Activated CD8-positive, alpha-beta memory T cell treated with anti-CD3 and anti-CD28 coated beads for 36 hours (primary cell): ENCODE results near the gene TNNC1. TPM values are rescaled to one million over a fixed set of nuclear protein-coding genes. Genes with fewer than 3 reads are reported as not detected.

ENCODE experiments used
- CTCF ChIA-PET: fragments of 350-600 bp; sonication (Branson Sonifier 250); formaldehyde crosslinking; loops from one replicate; lab custom pipeline; 2021; ENCODE audit warnings: antibody characterized with exemption; lab: Charles Lee
- POLR2A ChIA-PET: fragments of 350-600 bp; sonication (Branson Sonifier 250); formaldehyde crosslinking; loops from one replicate; lab custom pipeline; 2021; ENCODE audit warnings: antibody characterized with exemption; lab: Charles Lee
- total RNA-seq, 2 experiments: library from RNA; stranded (reverse); gene quantifications; one replicate each; pipeline ENCODE4 v1.2.3, GENCODE V29; 2021

TNNC1 gene
- total RNA-seq, 2 experiments from 2014 or later: 1.3 to 2.1 TPM

DNA sequence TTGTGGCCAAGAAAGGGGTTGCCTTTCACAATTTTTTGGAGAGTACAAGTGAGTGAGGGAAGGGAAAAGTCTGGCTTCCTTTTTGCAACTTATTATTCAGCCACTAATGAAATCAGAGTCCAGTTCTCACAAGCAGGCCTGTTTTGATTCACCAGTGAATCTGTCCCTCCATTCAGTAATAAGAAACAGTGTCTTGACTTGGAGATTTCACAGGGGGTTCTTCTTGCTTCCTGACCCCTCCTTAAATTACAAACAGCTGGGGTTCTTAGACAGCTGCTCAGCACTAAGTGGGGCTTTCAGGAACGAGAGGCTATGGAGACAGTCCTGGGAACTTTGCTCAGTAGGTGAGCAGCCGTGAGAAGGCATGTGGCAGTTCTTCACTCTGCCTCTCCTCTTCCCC is 33.5 kb downstream of the TNNC1 start:
- ChIA-PET POLR2A (no interaction called here), CTCF (interaction anchor here (1.6 kb wide), 1 partner anchor 14 kb away, joined by 3 read pairs; no protein-coding TSS in a partner anchor)

DNA sequence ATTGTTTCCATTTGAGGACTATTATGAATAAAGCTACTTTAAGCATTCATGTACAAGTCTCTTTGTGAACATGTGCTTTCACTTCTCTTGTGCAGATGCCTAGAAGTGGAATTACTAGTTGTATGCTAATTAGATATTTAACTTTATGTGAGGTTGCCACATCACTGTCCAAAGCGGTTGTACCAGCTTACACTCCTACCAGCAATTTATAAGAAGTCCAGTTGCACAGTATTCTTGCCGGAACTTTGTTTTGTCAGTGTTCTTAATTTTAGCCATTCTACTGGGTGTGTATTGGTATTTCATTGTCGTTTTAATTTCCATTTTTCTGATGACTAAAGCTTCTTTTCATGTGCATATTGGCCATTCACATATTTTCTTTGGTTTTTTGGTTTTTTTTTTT is 38.0 kb downstream of the TNNC1 start:
- CTCF ChIA-PET: interaction anchor here (1.5 to 3.9 kb wide), 2 partner anchors 13 to 31 kb away, joined by 12 to 16 read pairs; no protein-coding TSS in a partner anchor
- POLR2A ChIA-PET: no interaction called here

DNA sequence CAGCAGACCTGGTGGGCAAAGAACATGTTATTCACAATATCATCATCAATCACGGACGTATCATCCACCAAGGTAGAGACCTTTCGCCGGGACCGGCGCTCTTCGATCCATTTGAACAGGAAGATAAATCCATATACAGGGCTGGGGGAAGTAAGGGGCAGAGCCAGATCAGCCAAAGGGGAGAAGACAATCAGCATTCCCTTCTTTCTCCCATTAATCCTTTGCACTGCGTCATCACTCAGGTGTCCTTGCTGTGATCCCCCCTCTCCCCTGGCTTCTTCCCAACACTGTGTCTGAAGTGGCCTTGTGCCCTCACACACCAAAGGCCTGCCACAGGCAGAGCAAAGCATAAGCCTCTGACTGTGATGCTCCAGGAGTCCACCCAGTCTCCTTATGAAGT is 45.4 kb downstream of the TNNC1 start:
- ChIA-PET CTCF (interaction anchor here (1.2 kb wide), 1 partner anchor 38 kb away, joined by 6 read pairs; no protein-coding TSS in a partner anchor), POLR2A (no interaction called here)

DNA sequence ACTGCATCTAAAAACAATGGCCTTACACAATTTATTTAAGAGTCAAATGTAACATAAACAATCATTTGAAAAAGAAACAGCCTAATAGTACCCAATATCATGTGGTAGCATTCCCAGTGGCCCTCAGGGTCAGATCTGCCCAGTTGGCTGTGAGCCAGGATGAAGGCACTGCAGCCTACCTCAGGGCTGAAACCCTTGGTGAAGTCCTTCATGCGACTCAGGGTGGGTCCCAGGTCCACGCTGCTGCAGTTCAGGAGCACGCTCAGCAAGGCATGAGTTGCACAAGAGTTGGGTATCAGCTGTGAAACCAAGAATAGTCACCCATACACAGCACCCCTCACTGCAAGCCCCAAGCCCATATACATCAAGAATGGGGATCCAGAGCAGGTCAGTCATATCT is 46.1 kb downstream of the TNNC1 start:
- CTCF ChIA-PET: interaction anchor here (1.2 kb wide), 1 partner anchor 38 kb away, joined by 6 read pairs; no protein-coding TSS in a partner anchor
- POLR2A ChIA-PET: no interaction called here

DNA sequence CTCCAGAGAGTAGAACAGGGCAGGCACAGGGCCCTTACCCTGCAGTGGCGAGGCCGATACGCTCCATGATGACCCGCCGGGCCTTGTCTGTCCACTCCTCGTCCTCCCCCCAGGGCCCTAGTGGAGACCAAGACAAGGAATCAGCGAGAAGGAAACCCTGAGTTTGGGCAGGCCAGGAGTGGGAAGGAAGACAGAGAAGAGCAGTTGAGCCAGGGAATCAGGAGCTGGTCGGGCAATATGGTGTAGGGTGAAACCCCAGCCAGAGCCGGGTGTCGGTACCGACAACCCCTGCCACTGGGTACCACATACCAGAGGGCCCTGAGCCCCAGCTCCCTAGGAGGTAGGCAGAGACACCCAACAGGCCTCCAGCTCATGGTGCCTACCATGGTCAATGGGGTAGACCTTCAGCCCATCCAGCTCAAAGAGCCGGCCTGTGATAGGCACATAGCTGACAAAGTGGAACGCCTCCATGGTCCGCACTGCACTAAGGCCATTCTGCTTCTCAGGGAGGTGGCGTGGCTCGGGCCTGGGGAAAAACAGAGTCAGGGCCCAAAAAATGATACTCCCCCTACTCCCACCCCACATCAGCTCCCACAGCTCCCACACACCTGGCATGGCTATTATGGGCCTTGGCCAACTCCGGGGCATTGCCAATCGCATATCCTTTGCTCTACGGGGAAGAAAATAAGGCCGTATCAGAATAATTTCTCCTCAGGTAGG is 46.9 kb downstream of the TNNC1 start:
- ChIA-PET CTCF (interaction anchor here (1.2 kb wide), 1 partner anchor 39 kb away, joined by 6 read pairs; no protein-coding TSS in a partner anchor), POLR2A (no interaction called here)

DNA sequence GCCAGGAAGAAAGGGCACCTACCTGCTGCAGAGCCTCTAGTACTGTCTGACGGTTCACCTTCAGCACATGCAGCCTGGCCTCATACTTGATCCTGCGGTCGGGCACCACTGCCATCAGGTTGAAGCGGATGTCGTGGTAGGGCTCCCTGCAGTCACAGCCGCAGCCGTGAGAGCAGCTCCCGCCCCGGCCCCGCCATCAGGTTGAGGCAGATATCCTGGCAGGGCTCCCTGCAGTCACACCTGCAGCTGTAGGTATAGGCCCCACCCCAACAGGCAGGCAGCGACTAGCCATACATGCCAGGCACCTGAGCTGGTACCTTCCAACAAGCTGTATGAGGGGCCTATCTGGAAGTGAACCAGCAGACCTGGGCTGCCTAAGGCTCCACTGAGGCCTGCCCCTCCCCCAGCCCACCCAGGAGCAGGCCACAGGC is 47.6 kb downstream of the TNNC1 start:
- ChIA-PET CTCF (no interaction called here), POLR2A (no interaction called here)

DNA sequence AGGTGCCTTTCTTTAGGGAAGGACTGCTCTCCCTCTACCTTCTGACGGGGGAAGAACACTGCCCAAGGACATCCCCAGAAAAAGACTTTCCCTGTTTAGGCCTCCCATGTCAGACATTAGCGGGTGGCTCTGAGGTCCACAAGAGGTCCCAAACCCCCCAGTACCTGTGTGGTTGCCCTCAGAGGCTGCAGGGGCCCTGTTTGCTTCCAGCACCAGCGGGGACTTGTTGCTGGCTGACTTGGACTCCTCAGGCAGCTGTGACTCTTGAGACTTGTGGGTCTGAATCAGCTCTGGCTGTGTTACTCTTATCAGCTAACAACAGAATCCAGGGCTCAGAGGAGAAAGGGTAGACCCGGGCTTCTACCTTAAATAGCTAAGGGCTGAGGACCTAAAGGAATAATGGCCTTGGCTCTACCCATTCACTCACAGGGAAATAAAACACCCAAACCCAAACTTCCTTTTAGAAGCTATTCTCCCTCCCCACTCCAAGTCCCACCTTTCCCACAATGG is 48.2 kb downstream of the TNNC1 start:
- POLR2A ChIA-PET: interaction anchor here (0.5 kb wide), 1 partner anchor 54 kb away, joined by 5 read pairs; no protein-coding TSS in a partner anchor
- CTCF ChIA-PET: interaction anchor here (1.2 kb wide), 2 partner anchors 66 to 185 kb away, joined by 3 read pairs; no protein-coding TSS in a partner anchor

DNA sequence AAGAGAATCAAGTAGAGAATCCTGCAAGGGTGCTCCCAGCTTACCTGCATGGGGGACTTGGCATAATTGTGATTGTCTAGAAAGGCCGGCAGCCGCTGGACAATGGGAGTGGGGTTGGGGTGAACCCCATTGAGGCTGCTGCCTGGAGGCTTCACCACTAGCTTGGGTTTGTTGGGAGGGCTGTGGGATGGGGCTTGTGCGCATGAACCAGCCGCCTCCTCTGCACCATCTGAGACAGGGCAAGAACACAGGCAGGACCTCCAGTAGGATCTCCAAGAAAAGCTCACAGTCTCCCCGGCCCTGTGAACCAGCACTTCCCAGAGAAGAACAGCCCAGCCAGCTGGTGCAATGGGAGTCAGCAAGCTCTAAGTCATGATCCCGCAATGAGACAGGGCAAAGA is 48.8 kb downstream of the TNNC1 start:
- ChIA-PET CTCF (interaction anchor here (1.2 kb wide), 2 partner anchors 66 to 185 kb away, joined by 3 read pairs; no protein-coding TSS in a partner anchor), POLR2A (no interaction called here)

DNA sequence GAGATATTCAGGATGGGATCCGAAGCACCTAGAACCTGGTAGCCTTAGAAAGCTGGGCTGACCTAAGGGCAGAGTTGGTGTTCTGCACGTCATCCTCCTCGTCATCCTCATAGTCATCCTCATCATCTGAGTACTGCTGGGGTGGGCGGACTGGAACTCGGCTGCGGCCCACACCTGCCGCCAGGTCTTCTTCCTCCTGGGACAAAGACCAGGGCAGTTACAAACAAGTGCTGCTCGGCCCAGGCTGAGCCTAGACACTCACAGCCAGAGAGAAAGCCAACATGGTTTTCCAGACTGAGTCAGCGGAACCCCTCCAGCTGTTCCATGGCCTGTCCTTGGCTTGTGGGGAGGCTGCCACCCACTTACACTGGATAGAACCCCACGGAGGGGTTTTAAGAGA is 49.5 kb downstream of the TNNC1 start:
- CTCF ChIA-PET: no interaction called here
- POLR2A ChIA-PET: no interaction called here

DNA sequence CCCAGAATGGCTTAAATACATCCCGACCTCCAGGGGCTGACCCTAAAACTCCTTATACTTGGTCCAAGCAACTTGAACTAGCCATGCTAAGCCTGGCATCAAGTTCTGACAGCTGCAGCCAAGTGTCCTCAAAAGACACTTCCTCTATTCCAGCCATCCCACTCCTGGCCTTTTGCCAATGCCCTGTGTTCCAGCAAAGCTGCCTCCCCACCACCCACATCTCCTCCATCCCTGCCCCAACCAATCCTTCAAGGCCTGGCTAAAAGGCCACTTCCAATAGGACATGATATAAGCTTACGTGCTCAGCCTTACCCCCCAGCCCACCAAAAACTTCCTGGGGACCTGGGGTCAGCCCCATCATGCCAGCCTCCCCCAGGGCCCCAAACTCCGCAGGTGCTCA is 49.9 kb downstream of the TNNC1 start:
- POLR2A ChIA-PET: no interaction called here

DNA sequence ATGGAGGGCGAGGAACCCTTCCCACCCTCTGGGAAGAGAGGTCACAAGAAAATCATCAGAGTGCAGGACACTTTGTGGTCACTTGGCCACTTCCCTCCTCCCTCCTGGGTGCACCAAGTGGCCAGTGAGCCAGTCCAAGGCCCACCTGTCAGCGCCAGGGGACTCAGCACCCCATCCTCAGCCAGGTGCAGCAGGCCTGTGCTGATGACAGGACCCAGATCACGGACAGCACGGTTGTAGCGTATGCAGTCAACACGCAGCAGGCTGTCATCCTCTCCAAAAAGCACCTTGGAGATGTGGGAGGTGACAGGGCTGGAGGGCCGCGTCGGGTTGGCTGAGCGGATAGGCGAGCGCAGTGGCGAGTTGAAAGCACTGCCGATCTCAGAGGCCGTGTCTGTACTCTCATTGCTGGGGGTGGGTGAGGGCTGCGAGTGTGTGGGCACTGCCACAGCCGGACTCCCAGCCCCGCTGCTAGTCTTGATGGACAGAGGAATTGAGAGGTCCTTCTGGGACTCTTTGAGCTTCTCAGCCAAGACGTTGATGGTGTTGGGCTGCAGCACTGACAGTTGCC is 50.5 kb downstream of the TNNC1 start:
- ChIA-PET CTCF (interaction anchor here (0.6 kb wide), 1 partner anchor 43 kb away, joined by 3 read pairs; no protein-coding TSS in a partner anchor), POLR2A (no interaction called here)

More for the DNA sequence above, 49.9 kb downstream of the TNNC1 start:
- CTCF ChIA-PET: no interaction called here

DNA sequence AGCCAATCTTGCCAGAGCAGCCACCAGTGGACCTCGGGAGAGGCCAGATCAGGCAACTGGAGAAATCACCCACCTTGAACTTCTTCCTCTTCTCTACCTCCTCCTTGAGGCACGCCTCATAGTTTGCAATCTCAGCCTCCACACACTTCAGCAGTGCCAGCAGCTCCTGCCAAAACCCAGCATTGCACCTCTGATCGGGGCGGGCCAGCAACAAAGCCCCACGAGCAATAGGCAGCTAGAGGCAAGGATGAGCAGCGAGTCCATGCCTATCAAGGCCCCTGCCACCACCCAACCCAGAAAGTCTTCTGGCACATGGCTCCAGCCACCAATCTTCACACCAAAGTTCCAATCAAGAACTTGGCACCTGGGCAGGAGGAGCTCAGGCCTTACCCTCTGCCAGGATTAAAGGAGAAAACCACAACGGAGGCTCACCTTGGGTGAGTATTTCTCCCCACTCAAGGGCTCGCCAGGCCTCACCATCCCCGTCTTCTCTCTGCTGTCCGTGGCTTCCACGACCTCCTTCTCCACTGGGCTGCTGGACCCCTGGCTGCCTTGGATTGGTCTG is 51.1 kb downstream of the TNNC1 start:
- POLR2A ChIA-PET: no interaction called here
- CTCF ChIA-PET: interaction anchor here (0.6 kb wide), 1 partner anchor 43 kb away, joined by 3 read pairs; no protein-coding TSS in a partner anchor

DNA sequence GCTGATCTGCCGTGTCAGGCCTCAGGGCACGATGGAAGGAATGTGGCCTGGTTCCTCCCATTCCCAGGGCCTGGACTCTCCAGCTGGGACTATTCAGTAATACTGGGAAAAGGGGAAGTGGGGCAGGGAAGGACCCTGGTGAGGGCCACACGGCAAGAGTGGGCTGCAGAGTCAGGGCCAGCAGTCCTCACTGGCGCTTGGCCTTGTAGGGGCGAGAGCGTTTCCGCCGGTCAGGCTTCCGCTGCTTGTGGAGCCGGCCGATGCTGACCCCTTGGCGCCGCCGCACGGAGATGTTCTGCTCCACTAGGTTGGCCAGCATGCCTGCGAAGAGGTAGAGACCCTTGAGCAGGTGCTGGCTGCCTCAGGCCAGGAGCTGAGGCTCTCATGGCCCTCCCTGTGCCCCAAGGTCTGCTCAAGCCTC is 51.7 kb downstream of the TNNC1 start:
- CTCF ChIA-PET: no interaction called here
- POLR2A ChIA-PET: no interaction called here

DNA sequence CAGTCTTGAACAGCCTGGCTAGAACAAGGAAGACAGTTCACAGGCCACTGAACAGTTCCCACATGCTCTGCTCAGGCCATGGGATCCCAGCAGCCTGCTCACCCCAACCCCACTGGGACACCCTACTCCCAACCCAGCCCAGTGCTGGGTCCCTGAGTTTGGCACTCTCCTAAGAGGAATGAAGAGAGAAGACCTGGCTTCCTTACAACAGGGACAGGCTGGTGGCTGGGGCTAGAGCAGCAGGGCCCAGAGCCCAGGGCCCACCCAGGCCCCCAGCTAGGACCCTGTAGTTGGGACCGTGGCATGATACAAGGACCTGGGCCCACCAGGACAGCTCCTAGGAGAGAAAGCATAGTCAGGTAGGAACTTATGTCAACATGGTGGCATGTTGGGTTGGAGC is 52.3 kb downstream of the TNNC1 start:
- ChIA-PET POLR2A (no interaction called here), CTCF (no interaction called here)

Other genes with a start within 250 kb of the TNNC1 start
- under 1 TPM; 0.23 to 0.50 TPM for gene TLR9, start 228.4 kb downstream of the TNNC1 start, total RNA-seq
- gene TWF2, start 214.9 kb downstream of the TNNC1 start, total RNA-seq: 100 to 1,000 TPM; 117 to 123 TPM
- gene PPM1M, start 208.3 kb downstream of the TNNC1 start, total RNA-seq: 10 to 100 TPM; 70.2 to 75.3 TPM
- 100 to 1,000 TPM; 123 to 124 TPM for gene WDR82, start 175.4 kb downstream of the TNNC1 start, total RNA-seq
- gene GLYCTK, start 166.2 kb downstream of the TNNC1 start, total RNA-seq: 10 to 100 TPM; 18.5 to 19.7 TPM
- gene DNAH1, start 137.7 kb downstream of the TNNC1 start, total RNA-seq: 1 to 10 TPM; 4.4 to 4.5 TPM
- gene BAP1, start 44.0 kb downstream of the TNNC1 start, total RNA-seq: 100 to 1,000 TPM; 108 to 109 TPM
- 10 to 100 TPM; 10.3 to 10.8 TPM for gene PHF7, start 43.4 kb downstream of the TNNC1 start, total RNA-seq
- gene SEMA3G, start 8.9 kb downstream of the TNNC1 start, total RNA-seq: under 1 TPM; 0.08 to 0.19 TPM
- 10 to 100 TPM; 58.9 to 60.7 TPM for gene NISCH, start 1.6 kb upstream of the TNNC1 start, total RNA-seq
- not detected for gene STAB1, start 41.3 kb upstream of the TNNC1 start, total RNA-seq
- gene NT5DC2, start 79.8 kb upstream of the TNNC1 start, total RNA-seq: 10 to 100 TPM; 97.3 to 99.2 TPM
- gene UQCC5, start 82.6 kb upstream of the TNNC1 start, total RNA-seq: 10 to 100 TPM; 18.6 to 21.6 TPM
- 10 to 100 TPM; 65.4 to 71.2 TPM for gene PBRM1, start 231.9 kb upstream of the TNNC1 start, total RNA-seq
- 100 to 1,000 TPM; 240 to 247 TPM for gene GNL3, start 232.0 kb upstream of the TNNC1 start, total RNA-seq